Stomach (tissue), 4 donors: ENCODE measurements around the gene CABCOCO1.

Source experiments
- CTCF ChIP-seq, 7 experiments: fragments of 450-650 bp in 4 of 7; fragments of 200-600 bp in 3 of 7; sonication (generic) in 3 of 7; IDR thresholded peaks; one replicate each; pipeline ENCODE4 v1.5.1; 2016 to 2019; ENCODE audit warnings: antibody characterized with exemption in 7 of 7, control low read depth in 2 of 7, mild to moderate bottlenecking in 1 of 7
- EP300 ChIP-seq: sonication (generic); formaldehyde crosslinking; IDR thresholded peaks from one replicate; pipeline ENCODE4 v1.6.1; 2017; ENCODE audit warnings: antibody characterized with exemption
- POLR2A ChIP-seq, 4 donors: fragments of 450-650 bp; IDR thresholded peaks; one replicate each; pipeline ENCODE4 v1.6.1; 2016; ENCODE audit warnings: antibody characterized with exemption in 4 of 4, control low read depth in 2 of 4, mild to moderate bottlenecking in 1 of 4, moderate library complexity in 1 of 4
- POLR2AphosphoS5 ChIP-seq, 3 donors: sonication (generic); formaldehyde crosslinking; IDR thresholded peaks; one replicate each; pipeline ENCODE4 v1.6.1; 2016; ENCODE audit warnings: antibody characterized with exemption in 3 of 3

- no peak for TF ChIP-seq POLR2AphosphoS5 (IDR thresholded peaks at IDR 0.05)
- TF ChIP-seq POLR2A (IDR thresholded peaks at IDR 0.05), result no peak
- TF ChIP-seq CTCF (IDR thresholded peaks at IDR 0.05), result no peak
- no peak for TF ChIP-seq EP300
Measured at GRCh38 chr10:61643316-61643751, 19.4 kb upstream of the CABCOCO1 start.
